HG03025 (cell line): ENCODE results near the gene MORC2.

ENCODE experiments used
- ATAC-seq: cut with Tn5 transposase; IDR thresholded peaks from one replicate; pipeline ENCODE4 v1.9.1; 2021; ENCODE audit warnings: mild to moderate bottlenecking, moderate library complexity; ENCODE audit not compliant: unreplicated experiment, low FRiP score

The MORC2 gene

DNA sequence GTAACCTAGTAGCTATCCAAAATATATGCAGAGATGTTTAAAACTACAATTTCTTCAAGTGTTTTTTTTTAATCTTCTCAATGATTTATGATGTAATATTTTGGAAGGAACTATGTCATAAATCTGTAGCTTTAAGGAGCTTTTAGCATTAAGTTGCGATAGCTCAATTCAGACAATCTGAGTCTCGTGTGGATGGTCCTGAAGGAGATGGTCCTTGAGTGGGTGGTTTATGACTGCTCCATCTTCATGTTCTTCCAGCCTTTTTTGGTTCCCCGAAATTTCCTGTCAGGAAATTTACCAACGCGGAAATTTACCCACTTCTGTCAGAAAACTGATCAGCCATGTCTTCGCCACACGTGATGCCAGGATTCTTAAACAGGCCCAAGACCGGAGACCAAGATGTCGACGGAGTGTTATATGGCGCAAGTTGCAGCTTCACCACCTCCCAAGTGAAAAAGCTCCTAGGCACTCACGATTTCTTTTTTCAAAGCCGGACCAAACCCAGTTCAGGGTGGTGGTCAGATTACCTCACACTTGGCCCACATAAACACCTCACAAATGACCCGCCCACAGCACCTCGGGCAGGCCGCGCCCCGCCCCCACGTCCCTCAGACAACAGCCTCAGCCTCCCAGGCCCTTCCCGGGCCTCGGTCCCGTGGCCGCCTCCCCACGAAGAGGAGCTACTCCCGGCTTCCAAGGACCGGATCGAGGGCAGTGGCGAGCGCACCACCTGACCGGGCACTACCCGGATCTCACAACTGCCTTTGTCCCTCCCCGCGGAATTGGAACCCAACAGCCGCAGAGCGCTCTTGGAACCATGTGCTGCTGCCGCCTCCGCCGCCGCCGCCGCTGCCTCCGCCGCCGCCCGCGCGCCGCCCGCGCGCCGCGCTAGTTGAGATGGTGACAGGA is at the start of gene MORC2:
MORC2 (minus strand) TSS at position 760 of the 909 bp plus-strand sequence. CDS start 885 bp downstream, outside the sequence.
- peak; percentile 32 for ATAC-seq

DNA sequence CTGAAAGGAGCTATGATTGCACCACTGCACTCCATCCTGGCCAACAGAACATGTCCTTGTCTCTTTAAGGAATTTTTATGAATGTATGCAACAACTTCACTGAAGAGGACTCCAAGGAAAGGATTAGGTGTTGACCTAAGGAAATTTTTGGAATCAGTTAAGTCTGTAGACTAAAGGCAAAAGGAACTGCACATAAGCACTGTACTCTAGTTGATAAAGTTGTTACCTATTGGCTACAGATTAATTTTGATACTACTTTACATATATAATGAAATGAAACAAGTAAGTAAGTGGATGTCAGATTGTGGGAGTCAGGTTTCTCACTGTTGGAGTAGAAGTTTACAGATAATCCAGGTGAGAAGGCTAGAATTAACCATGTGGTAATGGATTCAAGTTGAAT is 37.0 kb upstream of the MORC2 start:
- no peak for ATAC-seq

DNA sequence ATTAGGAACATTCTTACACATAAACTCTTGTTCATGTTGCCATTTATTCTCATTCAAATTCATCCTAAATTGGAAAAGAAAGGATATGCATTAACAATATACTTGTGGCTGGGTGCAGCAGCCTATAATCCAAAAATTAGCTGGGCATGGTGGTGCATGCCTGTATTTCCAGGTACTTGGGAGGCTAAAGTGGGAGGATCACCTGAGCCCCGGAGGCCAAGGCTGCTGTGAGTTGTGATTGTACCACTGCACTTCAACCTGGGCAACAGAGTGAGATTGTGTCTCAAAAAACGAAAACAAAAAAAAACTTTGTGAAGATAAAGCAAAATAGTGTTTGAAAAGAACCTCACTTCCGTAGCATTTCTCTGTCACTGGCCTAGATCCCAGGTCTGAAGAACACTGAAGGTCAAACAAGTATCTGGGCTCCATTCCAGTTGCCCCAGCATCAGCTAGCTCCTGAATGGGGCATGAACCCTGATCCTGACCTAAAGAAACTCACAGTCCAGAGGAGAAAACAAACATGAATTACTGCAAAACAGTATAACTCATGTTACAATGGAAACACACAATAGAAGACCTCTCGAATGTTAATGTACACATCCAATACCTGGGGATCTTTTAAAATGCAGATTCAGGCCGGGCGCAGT is 32.7 kb upstream of the MORC2 start:
- ATAC-seq = no peak

DNA sequence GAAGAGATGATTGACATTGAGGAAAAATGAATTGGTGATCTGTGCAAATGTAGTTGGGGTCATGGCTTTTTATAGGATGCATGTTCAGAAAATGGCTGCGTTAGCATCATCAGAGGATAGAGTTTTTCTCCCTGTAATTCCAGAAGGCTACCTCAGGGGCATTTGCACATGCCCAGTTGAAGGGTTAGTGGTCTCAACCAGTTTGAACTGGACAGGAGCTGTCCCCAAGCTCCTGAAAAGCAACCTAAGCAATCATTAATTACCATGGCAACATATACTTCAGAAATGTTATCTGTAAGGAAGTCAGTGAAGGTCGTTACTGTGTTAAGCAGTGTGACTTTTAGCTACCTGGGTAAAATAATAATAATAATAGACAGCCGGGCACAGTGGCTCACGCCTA is 29.8 kb upstream of the MORC2 start:
- no peak for ATAC-seq

DNA sequence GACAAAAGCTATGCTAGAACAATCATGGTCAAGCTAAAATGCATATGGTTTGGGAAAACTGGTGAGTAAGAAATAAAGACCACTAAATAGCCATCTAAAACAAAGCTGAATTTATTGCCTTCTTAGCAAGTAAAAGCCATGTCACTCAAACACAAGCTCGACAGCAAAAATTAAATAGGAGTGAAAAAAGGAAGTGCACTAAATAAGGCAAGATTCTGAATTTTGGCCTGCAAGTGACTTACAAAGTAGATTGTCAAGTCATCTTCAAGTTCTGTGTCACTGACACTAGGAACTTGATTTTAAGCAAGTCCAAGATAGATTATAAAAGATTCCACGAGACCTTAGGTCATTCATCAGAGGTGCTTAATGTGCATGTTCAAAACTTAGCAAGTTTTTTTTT is 27.9 kb upstream of the MORC2 start:
- ATAC-seq = no peak

DNA sequence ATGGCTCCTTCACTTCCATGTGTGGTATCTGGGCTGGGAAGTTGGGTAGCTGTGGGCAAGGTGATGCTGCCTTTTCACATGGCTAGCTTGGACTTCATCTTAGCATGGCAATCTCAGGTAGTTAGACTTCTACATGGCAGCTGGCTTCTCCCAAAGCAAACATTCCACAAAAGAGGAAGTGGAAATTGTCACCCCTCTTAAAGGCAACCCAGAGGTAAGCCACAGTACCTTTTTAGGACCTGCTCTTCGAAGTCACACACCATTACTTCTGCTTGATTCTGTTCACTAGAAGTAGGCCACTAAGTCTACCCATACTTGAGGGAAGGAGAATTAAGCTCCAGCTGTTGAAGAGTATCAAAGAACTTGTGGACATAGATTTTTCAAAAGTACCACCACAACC is 26.4 kb upstream of the MORC2 start:
- no peak for ATAC-seq

DNA sequence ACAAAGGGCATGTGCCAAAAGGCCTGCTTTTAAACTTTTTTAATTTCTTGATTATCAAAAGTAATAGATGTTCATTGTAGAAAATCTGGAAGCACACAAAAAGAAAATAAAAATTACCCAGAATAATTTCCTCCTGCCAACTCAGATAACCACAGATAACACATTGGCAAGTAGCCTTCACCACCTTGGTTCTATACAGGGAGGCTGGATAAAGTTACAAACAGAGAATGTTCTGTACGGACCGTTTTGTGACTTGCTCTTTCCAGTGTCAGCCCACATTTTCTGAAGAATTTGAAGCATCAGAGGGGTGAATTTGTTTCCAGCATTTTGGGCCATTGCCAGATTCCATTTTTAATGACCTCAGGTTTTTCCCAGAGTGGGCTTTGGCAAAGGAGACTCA is 24.0 kb upstream of the MORC2 start:
- no peak for ATAC-seq

DNA sequence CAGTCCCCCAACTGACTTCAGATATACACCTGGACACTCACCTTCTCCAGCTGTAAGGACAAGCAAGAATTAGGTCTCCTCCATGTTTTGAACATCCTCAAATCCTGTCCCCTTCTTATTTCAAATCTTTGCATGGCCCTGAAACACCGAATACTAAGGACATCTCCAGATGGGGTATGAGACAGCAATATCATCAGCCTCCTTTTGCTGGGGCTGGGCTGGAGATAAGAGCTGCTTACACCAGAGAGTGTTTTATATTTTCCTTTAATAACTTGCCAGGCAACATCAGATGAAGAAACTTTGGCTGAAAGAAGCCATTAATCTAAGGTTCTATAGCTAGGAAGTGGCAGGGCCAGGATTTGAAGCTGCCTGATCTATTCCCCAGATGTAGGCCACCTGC is 22.1 kb upstream of the MORC2 start:
- no peak for ATAC-seq

DNA sequence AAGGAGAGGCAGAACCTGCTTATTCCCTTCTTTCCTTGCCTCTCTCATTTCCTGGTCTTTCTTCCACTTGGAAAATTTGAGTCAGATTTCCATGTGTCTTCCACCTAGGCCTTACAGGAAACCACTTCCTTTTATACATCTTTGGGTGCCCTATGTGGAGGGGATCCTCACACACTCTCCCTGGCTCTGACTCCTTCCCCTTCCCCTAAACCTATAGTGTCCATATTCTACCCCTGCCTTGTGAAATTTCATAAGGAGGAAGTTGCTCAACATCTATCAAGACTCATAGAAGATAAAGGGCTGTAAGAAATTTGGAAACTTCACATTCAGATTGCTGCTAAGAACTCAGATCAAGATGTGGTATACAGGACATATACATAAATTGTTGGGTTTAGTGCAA is 20.9 kb upstream of the MORC2 start:
- ATAC-seq = no peak

DNA sequence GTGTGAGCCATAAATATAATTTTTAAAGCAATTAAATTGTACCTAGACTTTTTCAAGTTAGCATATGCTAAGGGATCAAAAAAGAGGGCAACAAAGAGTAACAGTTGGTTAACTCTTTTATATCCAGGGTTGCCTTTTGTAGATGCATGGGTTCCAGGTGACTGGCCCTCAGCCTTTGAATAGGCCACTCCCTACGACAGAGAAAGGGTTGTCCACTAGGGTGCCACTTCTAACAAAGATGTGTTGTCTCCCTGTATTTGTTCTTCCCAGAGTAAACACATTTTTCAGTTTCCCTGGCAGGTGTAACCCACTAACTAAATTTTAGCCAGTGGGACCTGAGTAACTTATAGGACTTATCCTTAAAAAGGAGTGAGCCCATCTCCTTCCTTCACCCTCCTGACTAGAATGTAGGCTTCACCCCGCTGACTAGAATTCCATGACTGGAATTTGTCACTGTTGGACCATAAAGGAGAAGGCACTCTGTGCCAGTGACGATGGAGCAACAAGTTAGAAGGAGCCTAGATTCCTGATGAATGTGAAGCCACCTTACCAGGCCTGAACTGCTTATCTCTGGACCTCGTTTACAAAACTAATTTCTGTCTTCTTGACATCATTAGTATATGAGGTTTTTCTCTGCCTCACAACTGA is 17.1 kb upstream of the MORC2 start:
- no peak for ATAC-seq

DNA sequence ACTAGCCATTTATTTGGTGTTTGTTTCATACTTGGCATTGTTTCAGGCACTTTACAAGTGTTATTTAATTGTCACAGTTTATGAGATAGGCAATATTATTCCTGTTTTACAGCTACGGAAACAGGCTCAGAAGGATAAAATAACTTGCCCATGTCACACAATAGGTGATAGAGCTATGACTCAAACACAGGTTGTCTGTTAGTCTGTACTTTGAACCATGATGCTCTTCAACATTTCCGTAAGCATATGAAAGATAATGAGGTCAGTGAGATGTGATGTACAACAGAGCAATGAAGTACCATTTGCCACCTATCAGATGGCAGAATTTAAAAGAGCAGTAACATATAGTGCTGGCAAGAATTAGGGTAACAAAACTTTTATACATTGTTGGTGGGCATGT is 15.7 kb upstream of the MORC2 start:
- ATAC-seq = no peak

DNA sequence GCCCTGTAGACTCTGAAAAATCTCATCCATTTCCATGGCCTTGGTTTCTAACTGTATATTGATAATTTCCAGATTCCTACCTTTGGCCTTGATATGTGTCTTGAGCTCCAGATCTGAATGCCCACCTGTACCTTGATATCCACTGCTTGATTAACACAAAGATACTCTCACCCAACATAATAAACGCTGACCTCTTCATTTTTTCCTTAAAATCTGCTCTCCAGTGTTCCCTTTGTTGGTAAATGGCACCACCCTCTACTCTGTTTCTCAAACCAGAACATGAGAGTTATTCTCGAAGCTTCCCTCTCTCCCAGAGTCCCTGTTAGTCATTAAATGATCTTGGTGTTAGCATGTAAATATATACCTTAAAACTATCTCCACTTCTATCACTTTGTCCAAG is 13.9 kb upstream of the MORC2 start:
- ATAC-seq = no peak

DNA sequence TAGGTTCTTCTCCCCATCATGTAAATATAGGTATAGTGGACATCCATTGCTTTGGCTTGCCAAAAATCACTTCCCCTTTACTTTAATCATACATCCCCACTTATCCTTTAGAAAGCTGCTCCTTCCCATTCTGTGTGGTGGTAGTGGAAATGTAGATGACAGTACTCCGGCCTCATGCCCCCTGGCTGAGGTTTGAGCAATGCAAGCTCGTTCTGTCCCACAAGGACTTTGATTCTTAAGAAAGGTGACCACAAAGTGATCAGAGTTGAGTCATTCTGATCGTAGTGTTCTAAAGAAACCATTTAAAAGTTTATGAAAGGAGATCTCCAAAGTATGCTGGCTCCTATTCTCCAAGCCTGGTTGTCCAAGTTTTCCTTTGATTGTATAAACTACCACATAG is 11.4 kb upstream of the MORC2 start:
- ATAC-seq = no peak

DNA sequence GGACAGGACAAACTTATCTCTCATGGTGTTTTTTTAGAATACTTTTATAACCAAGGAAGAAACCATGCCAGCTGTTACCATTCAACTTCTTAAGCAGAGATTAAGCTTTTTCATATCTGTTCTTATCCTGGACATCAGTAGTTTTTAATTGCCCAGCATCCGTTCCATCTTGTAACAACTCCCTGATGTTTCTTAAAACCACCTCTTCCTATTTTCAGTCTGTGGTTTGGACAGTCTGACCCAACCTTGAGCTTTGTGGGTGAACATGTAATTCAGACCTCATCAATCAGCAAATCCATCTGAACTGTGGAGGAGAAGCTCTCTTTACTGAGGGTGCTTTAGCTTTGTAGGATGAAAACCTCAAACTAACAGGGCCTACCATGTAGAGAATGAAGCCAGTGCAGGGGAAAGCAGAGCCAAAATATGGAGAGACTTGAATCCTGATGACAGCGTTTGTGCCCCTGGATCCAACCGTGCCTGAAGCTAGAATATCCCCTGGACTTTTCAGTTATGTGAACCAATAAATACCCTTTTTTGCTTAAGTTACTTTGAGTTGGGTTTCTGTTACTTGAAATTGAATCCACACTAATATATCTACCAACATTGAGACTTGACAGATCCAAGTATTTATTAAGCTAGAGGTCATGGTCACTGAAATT is 9.9 kb upstream of the MORC2 start:
- ATAC-seq = no peak

DNA sequence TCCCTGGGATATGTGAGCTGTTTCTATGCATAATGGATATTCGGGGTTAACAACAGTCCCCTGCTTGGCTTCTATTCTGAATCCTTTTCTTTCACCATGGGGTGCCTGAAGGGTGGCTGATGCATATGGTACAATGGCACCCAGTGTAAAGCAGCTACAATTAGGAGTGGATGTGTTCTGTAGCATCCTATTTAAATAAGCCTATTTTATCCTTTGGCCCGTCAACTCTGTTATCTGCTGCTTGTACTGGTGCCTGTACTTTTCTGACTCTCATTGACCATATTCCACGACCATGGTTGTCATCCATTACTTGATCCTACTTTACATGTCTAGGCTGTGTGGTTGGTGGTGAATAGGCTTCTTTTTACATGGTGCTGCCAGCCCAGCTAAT is 1.8 kb upstream of the MORC2 start:
- no peak for ATAC-seq

DNA sequence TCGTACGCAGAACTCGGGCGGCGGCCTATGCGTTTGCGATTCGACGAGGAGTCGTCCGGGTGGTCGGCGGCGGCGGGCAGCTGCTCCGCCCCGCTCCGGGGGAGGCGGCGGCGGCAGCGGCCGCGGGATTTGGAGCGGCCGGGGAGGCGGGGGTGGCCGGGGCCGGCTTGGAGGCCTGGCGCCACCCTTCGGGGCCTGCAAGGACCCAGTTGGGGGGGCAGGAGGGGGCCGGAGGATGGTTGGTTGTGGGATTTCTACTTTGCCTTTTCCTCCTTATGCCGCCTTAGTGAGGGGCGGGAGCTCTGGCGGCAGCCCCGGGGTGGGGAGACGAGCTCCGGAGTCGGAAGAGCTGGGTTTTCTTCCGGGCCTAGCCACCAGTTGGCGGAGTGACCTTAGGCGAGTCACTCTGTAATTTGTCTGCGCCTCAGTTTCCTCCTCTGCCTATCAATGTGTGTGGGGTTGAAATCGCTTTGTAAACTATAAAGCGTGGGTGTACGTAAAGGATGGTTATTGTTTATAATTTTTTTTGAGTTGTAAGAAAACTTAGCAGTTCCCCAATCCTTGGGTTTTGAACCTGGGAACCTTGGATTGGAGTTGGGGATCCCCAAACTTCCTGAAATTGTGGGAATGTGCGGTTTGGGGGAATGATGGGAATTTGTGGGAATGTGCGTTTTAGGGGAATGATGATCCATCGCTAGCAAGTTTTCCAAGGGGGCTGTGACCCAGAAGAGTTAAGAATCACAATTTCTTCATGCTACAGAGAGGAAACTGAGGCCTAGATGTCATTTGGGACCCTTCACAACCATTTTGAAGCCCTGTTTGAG is 1.2 kb upstream of the MORC2 start:
- peak; percentile 29 for ATAC-seq

DNA sequence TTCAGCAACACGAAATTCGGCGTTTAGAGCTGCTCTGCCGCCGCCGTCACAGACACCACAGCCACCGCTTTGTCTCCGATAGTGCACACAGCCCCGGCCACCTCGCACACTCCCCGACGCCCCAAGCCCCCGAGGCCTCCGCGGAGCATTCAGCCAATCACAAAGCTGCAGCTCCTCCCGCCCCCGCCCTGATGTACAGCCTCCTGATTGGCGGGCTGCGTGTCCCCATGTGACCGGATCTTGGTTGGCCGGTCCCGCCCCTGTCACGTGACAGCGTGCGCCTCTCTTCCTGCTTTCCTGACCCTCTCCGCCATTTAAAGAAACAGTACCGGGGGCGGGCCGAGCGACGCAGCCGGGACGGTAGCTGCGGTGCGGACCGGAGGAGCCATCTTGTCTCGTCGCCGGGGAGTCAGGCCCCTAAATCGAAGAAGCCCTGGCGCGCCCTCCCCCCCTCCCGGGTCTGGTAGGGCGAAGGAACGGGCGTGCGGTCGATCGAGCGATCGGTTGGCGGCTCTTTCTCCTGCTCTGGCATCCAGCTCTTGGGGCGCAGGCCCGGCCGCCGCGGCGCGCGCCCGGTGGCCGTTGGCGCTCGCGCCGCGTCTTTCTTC is 454 bp upstream of the MORC2 start, which contains the start of gene TUG1:
TUG1 (plus strand) TSS at position 342 of the 608 bp plus-strand sequence.
- peak; percentile 90 for ATAC-seq

DNA sequence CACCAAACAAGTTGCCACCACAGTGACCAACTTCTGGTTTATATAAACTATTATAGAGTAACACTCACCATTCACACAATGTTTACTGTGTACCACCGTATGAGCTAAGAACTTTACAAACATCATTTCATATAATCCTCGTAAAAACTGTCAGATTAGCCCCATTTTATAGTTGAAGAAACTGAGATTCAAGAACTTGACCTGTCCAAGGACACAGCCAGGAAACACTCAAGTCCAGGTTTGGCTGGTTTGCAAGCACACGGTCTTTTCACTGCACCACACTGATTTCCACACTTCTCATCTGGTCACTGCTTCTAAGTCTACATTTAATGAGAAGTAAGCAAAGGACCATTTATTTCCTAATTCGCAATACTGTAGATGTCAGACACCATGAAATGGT is 3.7 kb downstream of the MORC2 start:
- ATAC-seq = no peak

DNA sequence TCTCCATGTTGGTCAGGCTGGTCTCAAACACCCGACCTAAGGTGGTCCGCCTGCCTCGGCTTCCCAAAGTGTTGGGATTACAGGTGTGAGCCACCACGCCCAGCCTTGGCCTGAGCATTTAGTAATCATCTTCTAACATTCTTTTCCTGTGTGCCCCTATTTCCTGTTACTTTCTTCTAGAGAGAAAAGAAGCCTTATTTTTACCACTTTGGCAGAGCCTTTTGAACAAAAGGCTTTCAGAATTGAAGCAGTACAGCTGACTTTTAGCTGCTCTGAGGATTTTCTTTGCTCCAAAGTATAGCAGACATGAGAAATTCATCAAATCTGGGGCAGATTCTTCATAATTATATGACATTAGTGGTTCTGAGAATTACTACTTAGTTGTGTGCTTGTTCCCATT is 13.4 kb downstream of the MORC2 start:
- no peak for ATAC-seq

DNA sequence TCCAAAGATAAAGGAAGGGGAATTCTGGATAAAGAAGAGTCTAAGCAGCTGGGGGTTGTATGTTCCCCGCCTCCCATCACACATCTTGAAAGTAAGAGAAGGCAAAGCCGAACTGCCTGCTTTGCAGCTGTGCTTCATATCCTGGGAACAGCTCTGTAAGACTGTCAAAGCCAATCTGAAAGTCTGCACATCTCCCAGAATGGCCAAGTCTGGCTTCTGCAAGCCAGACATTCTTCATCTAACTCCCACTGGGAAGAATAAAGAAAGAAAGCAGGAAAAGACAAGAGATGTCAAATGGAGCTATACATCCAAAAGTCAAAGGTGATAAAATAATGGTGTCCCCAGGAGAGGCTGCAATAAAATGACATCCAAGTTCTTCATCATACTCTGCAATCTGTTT is 15.4 kb downstream of the MORC2 start:
- ATAC-seq = no peak
